HCT116 (cell line): ENCODE measurements around the gene AFAP1. TPM values are rescaled to one million over a fixed set of nuclear protein-coding genes. Genes with fewer than 3 reads are reported as not detected.

ENCODE experiments used
- ATAC-seq: fragments of 200-7000 bp; cut with Tn5 transposase; 2 replicates; pipeline ENCODE4 v1.9.1; 2020; ENCODE audit warnings: mild to moderate bottlenecking, moderate library complexity
- BruUV-seq: library from RNA; stranded (reverse); fragments of 400-500 nt; replicated peaks from 2 replicates; lab custom pipeline; 2021; lab: Mats Ljungman, UMichigan
- CTCF ChIA-PET: fragments of 300-600 bp; sonication (Branson Sonifier 250); formaldehyde crosslinking; loops from one replicate; lab custom pipeline; 2021; ENCODE audit warnings: antibody characterized with exemption; lab: Charles Lee
- POLR2A ChIA-PET: fragments of 300-600, 350-600 bp; sonication (Branson Sonifier 250); formaldehyde crosslinking; loops from one replicate; lab custom pipeline; 2021; ENCODE audit warnings: antibody characterized with exemption; lab: Charles Lee
- RAD21 ChIA-PET, 2 experiments: fragments of 300-600 bp; sonication (Branson Sonifier 250); formaldehyde crosslinking; loops; one replicate each; lab custom pipeline; 2023; ENCODE audit warnings: low total read pairs in 2 of 2; ENCODE audit not compliant: uncharacterized antibody in 2 of 2, unreplicated experiment in 2 of 2, low non-redundant PET in 1 of 2; lab: Charles Lee
- DNase-seq: peaks from one replicate; pipeline ENCODE4 v3.0.0-alpha.2; 2010; ENCODE audit warnings: low read depth, low spot score
- H2AFZ ChIP-seq: fragments of 200-600 bp; shearing (Covaris generic), sonication (generic); 2 replicates; pipeline ENCODE4 v1.6.1; 2017; ENCODE audit warnings: low read depth, mixed run types, mixed read lengths, antibody characterized with exemption, low read length; ENCODE audit not compliant: poor library complexity, severe bottlenecking
- H3K27ac ChIP-seq: 2 replicates; pipeline ENCODE4 v1.5.1; 2012; ENCODE audit warnings: low read depth, low read length
- H3K27me3 ChIP-seq: fragments of 200-600 bp; sonication (generic); 2 replicates; pipeline ENCODE4 v1.6.1; 2016; ENCODE audit warnings: mixed run types, low read length, mixed read lengths; ENCODE audit not compliant: insufficient read depth
- H3K36me3 ChIP-seq, 2 experiments: fragments of 200-500 bp in 1 of 2; fragments of 200-600 bp in 1 of 2; sonication (Bioruptor generic) in 1 of 2; sonication (generic) in 1 of 2; 2 replicates each; pipeline versions ENCODE4 v1.5.1 to v1.6.1; 2014 to 2016; ENCODE audit warnings: low read length in 2 of 2, inconsistent platforms in 1 of 2, mixed read lengths in 1 of 2, mixed run types in 1 of 2; ENCODE audit not compliant: insufficient read depth in 2 of 2, control insufficient read depth in 1 of 2
- H3K4me1 ChIP-seq, 2 experiments: fragments of 200-600 bp in 1 of 2; sonication (generic) in 1 of 2; 2 replicates each; pipeline versions ENCODE4 v1.5.1 to v1.6.1; 2012 to 2017; ENCODE audit warnings: low read length in 2 of 2, inconsistent platforms in 1 of 2, mild to moderate bottlenecking in 1 of 2, mixed read lengths in 1 of 2, mixed run types in 1 of 2, moderate library complexity in 1 of 2; ENCODE audit not compliant: insufficient read depth in 2 of 2, control insufficient read depth in 1 of 2
- H3K4me2 ChIP-seq: fragments of 200-600 bp; sonication (generic); 2 replicates; pipeline ENCODE4 v1.6.1; 2017; ENCODE audit warnings: mixed run types, low read length, mixed read lengths
- H3K4me3 ChIP-seq, 2 experiments: fragments of 200-600 bp in 1 of 2; sonication (generic) in 1 of 2; replicated peaks in 1 of 2; 2 replicates each; pipeline ENCODE4 v1.5.1; 2011 to 2016; ENCODE audit warnings: low read length in 2 of 2, control low read depth in 1 of 2, low read depth in 1 of 2, mild to moderate bottlenecking in 1 of 2, mixed read lengths in 1 of 2, mixed run types in 1 of 2
- H3K79me2 ChIP-seq: fragments of 200-600 bp; sonication (generic); 2 replicates; pipeline ENCODE4 v1.6.1; 2017; ENCODE audit warnings: mild to moderate bottlenecking, mixed run types, low read length, moderate library complexity, mixed read lengths; ENCODE audit not compliant: insufficient read depth
- H3K9ac ChIP-seq: fragments of 200-600 bp; sonication (generic); 2 replicates; pipeline ENCODE4 v1.6.1; 2016; ENCODE audit warnings: low read length, mixed read lengths
- H3K9me2 ChIP-seq: fragments of 200-600 bp; sonication (generic), shearing (Covaris generic); 2 replicates; pipeline ENCODE4 v1.6.1; 2017; ENCODE audit warnings: mixed run types, mild to moderate bottlenecking, moderate library complexity; ENCODE audit not compliant: insufficient read depth
- H3K9me3 ChIP-seq, 2 experiments: fragments of 200-500 bp in 1 of 2; fragments of 200-600 bp in 1 of 2; sonication (Bioruptor generic) in 1 of 2; sonication (generic) in 1 of 2; 2 replicates each; pipeline ENCODE4 v1.6.1; 2014 to 2017; ENCODE audit warnings: low read length in 2 of 2, mixed read lengths in 2 of 2, inconsistent platforms in 1 of 2, low read depth in 1 of 2, mild to moderate bottlenecking in 1 of 2, mixed run types in 1 of 2, moderate library complexity in 1 of 2; ENCODE audit not compliant: control insufficient read depth in 1 of 2, insufficient read depth in 1 of 2
- H4K20me1 ChIP-seq: fragments of 200-600 bp; sonication (generic), shearing (Covaris generic); 2 replicates; pipeline ENCODE4 v1.6.1; 2017; ENCODE audit warnings: mixed run types, mild to moderate bottlenecking, moderate library complexity; ENCODE audit not compliant: insufficient read depth
- EZH2 ChIP-seq: fragments of 200-600 bp; sonication (generic); IDR thresholded peaks from 2 replicates; pipeline ENCODE4 v1.6.1; 2017; ENCODE audit warnings: antibody characterized with exemption, mixed run types
- MAX ChIP-seq: IDR thresholded peaks from 2 replicates; pipeline ENCODE4 v1.6.1; 2012
- RAD21 ChIP-seq: IDR thresholded peaks from 2 replicates; pipeline ENCODE4 v1.6.1; 2012; ENCODE audit warnings: low read depth, mild to moderate bottlenecking
- REST ChIP-seq: IDR thresholded peaks from 2 replicates; pipeline ENCODE4 v1.6.1; 2012; ENCODE audit warnings: low read depth
- SRF ChIP-seq: IDR thresholded peaks from 2 replicates; pipeline ENCODE4 v1.6.1; 2012; ENCODE audit warnings: low read depth
- TCF7L2 ChIP-seq: IDR thresholded peaks from 2 replicates; pipeline ENCODE4 v1.7.0; 2011; ENCODE audit warnings: borderline replicate concordance, inconsistent platforms; ENCODE audit not compliant: insufficient read depth, insufficient read length; ENCODE audit errors: extremely low read depth
- YY1 ChIP-seq: IDR thresholded peaks from 2 replicates; pipeline ENCODE4 v1.6.1; 2011; ENCODE audit warnings: low read length, low read depth, moderate library complexity, mild to moderate bottlenecking; ENCODE audit not compliant: insufficient replicate concordance; ENCODE audit errors: extremely low read depth
- ZBTB33 ChIP-seq: IDR thresholded peaks from 2 replicates; pipeline ENCODE4 v1.6.1; 2011; ENCODE audit warnings: mild to moderate bottlenecking, low read length, moderate library complexity; ENCODE audit not compliant: insufficient replicate concordance; ENCODE audit errors: extremely low read depth
- ZFX ChIP-seq: fragments of 450-650 bp; IDR thresholded peaks from 2 replicates; pipeline ENCODE4 v1.6.1; 2017
- intact Hi-C: fragments of 100-400 bp; cut with micrococcal nuclease; formaldehyde crosslinking; loops from 2 replicates; pipeline ENCODE4 v1.10.0; 2022
- total RNA-seq: library from RNA; stranded (reverse); gene quantifications from one replicate; pipeline ENCODE4 v1.2.1, GENCODE V29; 2021; ENCODE audit not compliant: unreplicated experiment

The AFAP1 gene
- total RNA-seq, 1 experiment from 2014 or later = 19.4 TPM

- ChIA-PET RAD21 (no interaction called here), CTCF (no interaction called here), POLR2A (no interaction called here)
- no peaks in the 10 kb centered on the region for H4K20me1 ChIP-seq
- DNase-seq = no peak
- no peak overlapping the region for H3K9ac ChIP-seq
- H3K9me2 ChIP-seq = no peaks in the 10 kb centered on the region
- H3K36me3 ChIP-seq = no peaks in the 10 kb centered on the region
- no peak for TF ChIP-seq MAX
- no peak for TF ChIP-seq EZH2
- no peak for TF ChIP-seq ZFX
- TF ChIP-seq YY1 = no peak
- no peak for TF ChIP-seq TCF7L2
- no peak for TF ChIP-seq SRF
- TF ChIP-seq REST = no peak
- TF ChIP-seq RAD21 = no peak
- TF ChIP-seq ZBTB33 = no peak
- no peak for ATAC-seq
- no TSS peak for BruUV-seq
- H3K79me2 ChIP-seq = no peaks in the 10 kb centered on the region
- H2AFZ ChIP-seq = no peak overlapping the region
- intact Hi-C loops = no loop called here
- H3K27me3 ChIP-seq = no peaks in the 10 kb centered on the region
- no peaks in the 10 kb centered on the region for H3K4me1 ChIP-seq
- no peak overlapping the region for H3K4me2 ChIP-seq
- no peaks in the 10 kb centered on the region for H3K9me3 ChIP-seq
- H3K27ac ChIP-seq = no peak overlapping the region
- no peak overlapping the region for H3K4me3 ChIP-seq
These were observed 86.4 kb downstream of the AFAP1 start for GRCh38 chr4:7853271-7853670.
